ENCODE measurements around the gene EHD4. TPM values are rescaled to one million over a fixed set of nuclear protein-coding genes. Genes with fewer than 3 reads are reported as not detected.

The EHD4 gene
- total RNA-seq, 1 donor from 2014 or later = 18.8 TPM

DNA sequence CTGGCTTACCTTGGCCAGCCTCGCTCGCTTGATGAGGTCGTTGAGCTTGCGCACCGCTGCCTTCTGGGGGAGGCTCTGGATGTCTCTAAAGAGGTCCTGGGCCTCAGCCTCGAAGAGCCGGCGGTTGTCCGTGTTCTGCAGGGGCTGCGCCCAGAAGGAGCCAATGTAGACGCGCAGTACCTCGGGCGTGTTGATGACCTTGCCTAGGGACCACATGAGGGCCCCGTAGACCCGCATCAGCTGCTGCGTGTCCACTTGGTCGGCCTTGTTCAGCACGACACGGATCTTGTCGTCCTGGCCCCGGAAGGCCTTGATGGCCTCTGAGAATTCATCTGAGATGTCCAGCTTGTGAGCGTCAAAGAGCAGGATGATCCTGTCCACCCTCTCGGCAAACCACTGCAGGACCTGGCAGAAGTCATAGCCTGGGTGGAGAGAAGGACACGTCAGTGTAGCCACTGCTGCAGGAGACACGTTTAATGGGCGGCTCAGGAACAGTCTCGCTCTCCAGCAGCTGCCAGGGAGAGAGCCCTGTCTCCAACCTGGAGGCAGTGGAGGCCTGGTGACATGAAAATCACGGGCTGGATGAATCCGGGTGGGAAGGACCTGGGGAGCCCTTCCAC, 53.0 kb downstream of the EHD4 start:
- no peaks in the 10 kb centered on the region for H3K27me3 Mint-ChIP-seq
- peak overlapping the region; percentile 58 for H3K27ac Mint-ChIP-seq
- TF ChIP-seq, protein P1, sequence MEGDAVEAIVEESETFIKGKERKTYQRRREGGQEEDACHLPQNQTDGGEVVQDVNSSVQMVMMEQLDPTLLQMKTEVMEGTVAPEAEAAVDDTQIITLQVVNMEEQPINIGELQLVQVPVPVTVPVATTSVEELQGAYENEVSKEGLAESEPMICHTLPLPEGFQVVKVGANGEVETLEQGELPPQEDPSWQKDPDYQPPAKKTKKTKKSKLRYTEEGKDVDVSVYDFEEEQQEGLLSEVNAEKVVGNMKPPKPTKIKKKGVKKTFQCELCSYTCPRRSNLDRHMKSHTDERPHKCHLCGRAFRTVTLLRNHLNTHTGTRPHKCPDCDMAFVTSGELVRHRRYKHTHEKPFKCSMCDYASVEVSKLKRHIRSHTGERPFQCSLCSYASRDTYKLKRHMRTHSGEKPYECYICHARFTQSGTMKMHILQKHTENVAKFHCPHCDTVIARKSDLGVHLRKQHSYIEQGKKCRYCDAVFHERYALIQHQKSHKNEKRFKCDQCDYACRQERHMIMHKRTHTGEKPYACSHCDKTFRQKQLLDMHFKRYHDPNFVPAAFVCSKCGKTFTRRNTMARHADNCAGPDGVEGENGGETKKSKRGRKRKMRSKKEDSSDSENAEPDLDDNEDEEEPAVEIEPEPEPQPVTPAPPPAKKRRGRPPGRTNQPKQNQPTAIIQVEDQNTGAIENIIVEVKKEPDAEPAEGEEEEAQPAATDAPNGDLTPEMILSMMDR (conservative IDR thresholded peaks at IDR 0.05) = no peak
- H3K4me3 Mint-ChIP-seq = peak overlapping the region; percentile 45
- DNase-seq (ENCODE audit: extremely low spot score, unreplicated experiment) = no peak
- H3K36me3 Mint-ChIP-seq = peaks cover 19% of the 10 kb centered on the region
- peaks cover 46% of the 10 kb centered on the region for H3K4me1 Mint-ChIP-seq (ENCODE audit: unreplicated experiment)
- H3K9me3 Mint-ChIP-seq = no peaks in the 10 kb centered on the region

DNA sequence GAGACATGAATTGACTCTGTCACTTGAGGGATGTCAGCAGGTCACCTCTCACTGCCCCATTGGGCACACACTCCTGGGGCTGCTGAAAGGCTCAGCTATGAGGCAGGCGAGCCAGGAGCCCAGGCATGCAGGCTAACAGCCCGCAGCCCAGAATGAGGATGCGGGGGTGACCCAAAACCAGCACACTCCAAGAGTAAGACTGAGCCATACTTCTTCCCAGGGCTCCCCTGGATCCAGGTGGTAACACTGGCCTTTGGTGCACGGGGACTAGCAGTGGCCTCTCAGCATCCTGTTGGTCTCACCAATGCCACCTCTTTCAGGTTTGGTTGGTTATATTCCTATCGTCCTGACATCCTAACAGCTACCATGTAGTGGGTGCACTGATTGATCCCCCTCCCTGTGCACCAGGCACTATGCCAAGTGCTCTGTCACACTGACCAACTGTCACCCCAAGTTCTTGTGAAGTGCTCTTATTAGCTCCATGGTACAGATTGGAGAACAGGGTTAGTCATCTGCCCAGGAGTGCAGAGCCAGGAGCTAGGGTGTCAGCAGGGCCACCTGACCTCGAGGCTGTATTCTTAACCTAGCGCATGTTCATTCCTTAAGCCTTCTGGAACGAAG, 53.7 kb downstream of the EHD4 start:
- TF ChIP-seq, protein P1 (conservative IDR thresholded peaks at IDR 0.05) = no peak
- no peak overlapping the region for H3K4me3 Mint-ChIP-seq
- H3K4me1 Mint-ChIP-seq (ENCODE audit: unreplicated experiment) = peaks cover 46% of the 10 kb centered on the region
- no peaks in the 10 kb centered on the region for H3K27me3 Mint-ChIP-seq
- H3K27ac Mint-ChIP-seq = no peak overlapping the region
- H3K36me3 Mint-ChIP-seq = peaks cover 22% of the 10 kb centered on the region
- H3K9me3 Mint-ChIP-seq = no peaks in the 10 kb centered on the region
- DNase-seq (ENCODE audit: extremely low spot score, unreplicated experiment) = no peak

DNA sequence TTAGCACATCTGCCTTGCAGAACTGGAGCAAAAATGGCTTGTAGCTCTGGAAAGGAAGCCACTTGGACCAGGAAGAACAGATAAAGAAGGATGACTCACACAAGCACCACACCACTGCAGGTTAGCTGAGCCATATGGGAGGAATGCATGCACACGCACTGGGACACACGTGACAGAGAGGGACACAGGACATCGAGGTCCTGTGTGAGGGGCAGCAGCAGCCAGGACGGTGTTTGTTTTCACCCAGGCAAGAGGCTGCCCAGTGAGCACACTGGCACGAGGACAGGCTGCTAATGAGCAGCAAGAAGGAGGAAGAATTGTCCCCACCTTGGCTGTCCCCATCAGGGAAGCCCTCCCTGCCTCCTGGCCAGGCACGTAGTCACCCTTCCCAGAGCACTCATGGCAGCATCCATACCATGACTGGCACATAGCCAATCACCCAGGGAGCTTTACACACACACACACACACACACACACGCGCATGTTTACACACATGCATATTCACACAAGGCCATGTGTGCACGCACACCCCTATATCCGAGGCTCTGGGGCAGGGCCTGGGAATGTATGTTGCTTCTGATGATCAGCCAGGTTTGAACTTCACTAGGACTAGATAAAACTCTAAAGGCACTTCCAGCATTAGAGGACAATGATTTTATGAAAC, 54.5 kb downstream of the EHD4 start:
- no peak for DNase-seq (ENCODE audit: extremely low spot score, unreplicated experiment)
- Mint-ChIP-seq H3K4me1 (ENCODE audit: unreplicated experiment) (peaks cover 46% of the 10 kb centered on the region), H3K9me3 (no peaks in the 10 kb centered on the region)

DNA sequence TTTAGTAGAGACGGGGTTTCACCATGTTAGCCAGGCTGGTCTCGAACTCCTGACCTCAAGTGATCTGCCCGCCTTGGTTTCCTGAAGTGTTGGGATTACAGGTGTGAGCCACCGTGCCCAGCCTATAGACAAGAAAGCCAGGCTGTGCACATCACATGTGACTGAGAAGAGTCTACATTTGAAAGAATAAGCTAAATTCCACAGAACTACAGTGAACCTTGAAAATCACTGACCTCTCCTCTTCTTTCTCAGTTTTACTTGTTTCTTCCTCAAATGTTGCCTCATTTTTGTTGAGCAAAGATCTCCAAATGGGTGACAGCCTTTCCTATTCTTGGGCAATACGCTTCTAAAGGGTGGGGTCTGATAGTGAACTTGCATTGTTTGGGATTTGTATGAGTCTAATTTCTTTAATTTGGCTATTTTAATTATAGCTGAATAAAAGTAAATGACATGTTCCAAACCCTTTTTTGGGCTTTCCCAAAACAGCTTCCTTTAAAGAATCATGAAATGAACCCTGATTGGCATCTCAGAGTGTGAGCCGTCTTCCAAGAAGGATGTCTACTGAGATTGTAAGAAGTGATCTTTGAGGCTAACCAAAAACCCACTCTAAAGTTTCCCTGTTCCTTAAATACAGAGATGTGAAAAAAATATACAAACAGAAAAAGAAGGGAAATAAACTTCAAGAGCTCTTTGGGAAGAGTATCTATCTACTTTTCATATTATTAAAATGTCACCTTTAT, 56.9 kb downstream of the EHD4 start:
- H3K9me3 Mint-ChIP-seq = no peaks in the 10 kb centered on the region
- peaks cover 18% of the 10 kb centered on the region for H3K36me3 Mint-ChIP-seq
- no peak overlapping the region for H3K4me3 Mint-ChIP-seq
- H3K27me3 Mint-ChIP-seq = no peaks in the 10 kb centered on the region
- TF ChIP-seq, protein P1 (conservative IDR thresholded peaks at IDR 0.05) = no peak
- peaks cover 25% of the 10 kb centered on the region for H3K4me1 Mint-ChIP-seq (ENCODE audit: unreplicated experiment)
- no peak overlapping the region for H3K27ac Mint-ChIP-seq
- no peak for DNase-seq (ENCODE audit: extremely low spot score, unreplicated experiment)

More for the DNA sequence above, 54.5 kb downstream of the EHD4 start:
- peaks cover 22% of the 10 kb centered on the region for H3K36me3 Mint-ChIP-seq
- no peaks in the 10 kb centered on the region for H3K27me3 Mint-ChIP-seq
- no peak overlapping the region for H3K4me3 Mint-ChIP-seq
- H3K27ac Mint-ChIP-seq = peak overlapping the region; percentile 62
- TF ChIP-seq, protein P1 (conservative IDR thresholded peaks at IDR 0.05) = no peak

DNA sequence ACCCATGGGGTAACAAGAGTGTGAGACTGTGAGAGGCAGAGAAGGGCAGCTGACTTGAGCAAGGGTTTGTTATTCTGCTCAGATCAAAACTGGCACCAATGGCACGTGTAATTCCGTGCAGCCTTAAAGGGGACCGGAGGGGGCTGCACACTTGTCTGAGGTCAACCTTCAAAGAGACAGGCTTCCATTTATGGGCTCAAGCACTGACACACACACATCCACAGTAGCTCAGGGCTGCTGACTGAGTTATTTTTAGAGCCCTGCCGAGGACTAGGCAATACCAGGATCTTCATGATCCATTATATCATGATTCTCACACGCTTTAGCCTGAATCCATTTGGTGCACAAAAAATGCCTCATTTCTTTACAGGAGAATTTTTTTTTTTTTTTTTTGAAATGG, 57.9 kb downstream of the EHD4 start:
- DNase-seq (ENCODE audit: extremely low spot score, unreplicated experiment) = no peak
- TF ChIP-seq, protein P1 (conservative IDR thresholded peaks at IDR 0.05) = no peak
- Mint-ChIP-seq H3K4me1 (ENCODE audit: unreplicated experiment) (peaks cover 20% of the 10 kb centered on the region), H3K36me3 (peaks cover 23% of the 10 kb centered on the region), H3K27ac (no peak overlapping the region), H3K27me3 (no peaks in the 10 kb centered on the region), H3K9me3 (no peaks in the 10 kb centered on the region), H3K4me3 (no peak overlapping the region)

Data from type B pancreatic cell (in vitro differentiated cells).